NCI-H2227 treated with DMSO at 0.1 percent for 48 hours (cell line): ENCODE data around the gene C7orf57.

Experiments
- DNase-seq: peaks from one replicate; lab custom pipeline; 2025; lab: John Stamatoyannopoulos, UW

Gene C7orf57

DNA sequence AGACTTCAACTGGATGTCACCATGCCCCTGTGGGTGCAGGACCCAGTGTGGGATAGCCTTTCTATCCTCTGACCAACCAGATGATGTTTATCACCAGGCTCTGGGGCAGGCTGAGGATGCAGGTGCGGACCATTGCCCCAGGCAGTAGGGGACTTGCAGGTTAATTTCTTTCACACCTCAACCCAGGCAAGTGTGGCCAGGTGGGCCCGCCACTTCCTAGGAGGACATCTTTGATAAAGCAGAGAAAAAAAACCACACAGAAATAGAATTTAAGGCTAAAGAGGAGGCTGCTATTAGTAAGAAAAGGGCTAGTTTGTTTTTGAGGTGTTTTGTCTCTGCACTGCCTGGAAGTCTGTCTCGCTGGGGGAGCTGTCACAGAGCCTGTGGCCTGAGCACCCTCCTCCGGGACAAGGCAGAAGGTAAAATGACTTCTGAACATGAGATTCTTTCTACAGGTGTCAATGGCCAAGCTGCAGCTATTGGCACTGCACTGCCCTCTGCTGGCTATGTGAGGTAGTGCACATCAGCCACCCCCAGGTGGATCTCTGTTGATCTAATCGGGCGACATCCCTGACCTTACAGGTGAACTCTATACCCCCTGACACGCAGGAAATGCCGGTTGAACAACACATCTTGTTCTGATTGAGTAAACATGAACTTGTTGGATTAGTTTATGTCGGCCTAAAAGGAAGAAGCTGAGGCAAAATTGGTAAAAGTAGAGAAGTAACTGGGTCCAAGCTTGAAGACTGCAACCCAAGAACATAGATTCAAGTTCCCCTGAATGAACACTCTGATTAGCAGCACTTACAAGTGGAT, 74.7 kb downstream of the C7orf57 start:
- DNase-seq = no peak

DNA sequence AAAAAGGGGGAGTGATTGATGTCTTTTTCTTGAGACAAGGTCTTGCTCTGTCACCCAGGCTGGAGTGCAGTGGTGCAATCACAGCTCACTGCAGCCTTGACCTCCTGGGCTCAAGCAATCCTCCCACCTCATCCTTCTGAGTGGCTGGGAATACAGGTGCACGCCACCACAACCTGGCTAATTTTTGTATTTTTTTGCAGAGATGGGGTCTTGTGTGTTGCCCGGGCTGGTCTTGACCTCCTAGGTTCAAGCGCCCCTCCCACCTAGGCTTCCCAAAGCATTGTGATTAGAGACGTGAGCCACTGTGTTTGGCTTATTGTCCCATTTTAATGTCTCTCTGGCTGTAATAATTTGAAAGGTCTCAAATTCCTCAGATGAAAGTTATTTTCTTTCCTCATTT, 75.5 kb downstream of the C7orf57 start:
- DNase-seq = no peak
